ENCODE data around the gene CNOT3. TPM values are rescaled to one million over a fixed set of nuclear protein-coding genes. Genes with fewer than 3 reads are reported as not detected.

The CNOT3 gene
- total and polyA plus RNA-seq, 2 of the 13 experiments (the other 11 are each of a cell fraction or from before 2014, with no cell fraction given), result 4.3 to 5.8 TPM

DNA sequence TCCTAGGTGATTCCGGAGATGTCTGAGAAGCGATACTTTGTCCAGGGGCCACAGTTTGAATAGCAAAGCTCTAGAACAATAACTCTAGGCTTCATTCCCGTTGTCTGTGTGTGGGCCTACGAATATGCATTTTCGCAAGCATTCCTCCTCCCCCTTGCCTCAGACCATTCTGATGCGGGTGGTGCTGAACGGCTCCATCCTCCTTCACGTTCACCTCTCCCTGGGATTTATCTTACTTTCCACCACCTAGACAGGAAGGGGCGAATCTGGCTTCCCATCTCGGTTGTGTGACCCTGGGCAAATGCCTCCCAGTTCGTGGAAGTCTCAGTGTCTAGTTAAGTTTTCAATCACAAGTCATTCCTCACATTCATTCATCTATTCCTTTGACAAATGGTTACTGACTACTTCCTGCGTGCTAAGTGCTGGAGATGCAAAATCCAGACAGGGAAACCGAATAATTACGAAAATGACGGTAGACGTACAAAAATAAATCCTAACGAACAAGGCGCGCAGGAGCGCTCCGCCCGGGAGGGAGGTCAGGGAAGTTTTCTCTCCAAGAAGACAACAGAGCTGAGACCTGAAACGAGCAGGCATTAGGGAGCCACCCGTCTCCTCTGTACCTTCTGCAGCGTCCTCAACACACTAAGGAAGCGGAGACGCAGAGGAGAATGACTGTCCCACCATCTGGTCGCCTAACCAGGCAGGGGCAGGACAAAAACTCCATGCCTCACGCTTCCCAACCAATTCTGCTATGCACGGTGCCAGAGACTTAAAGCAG lies 1.3 kb upstream of the CNOT3 start (continued):
- TF ChIP-seq PHF21A (CRISPR knock-in tag; IDR thresholded peaks at IDR 0.05), result no peak
- TF ChIP-seq NKX3-1 (CRISPR knock-in tag; IDR thresholded peaks at IDR 0.05), result no peak
- no peak for TF ChIP-seq ZNF710 (CRISPR knock-in tag; IDR thresholded peaks at IDR 0.05; ENCODE audit: borderline replicate concordance)
- TF ChIP-seq ELF1 (CRISPR knock-in tag; IDR thresholded peaks at IDR 0.05), result no peak
- TF ChIP-seq GABPB1 (CRISPR knock-in tag; IDR thresholded peaks at IDR 0.05), result no peak
- TF ChIP-seq ZKSCAN8 (CRISPR knock-in tag; IDR thresholded peaks at IDR 0.05; ENCODE audit: borderline replicate concordance), result no peak
- no peak for TF ChIP-seq ZNF782 (CRISPR knock-in tag; IDR thresholded peaks at IDR 0.05; ENCODE audit: borderline replicate concordance)
- TF ChIP-seq, protein P1, sequence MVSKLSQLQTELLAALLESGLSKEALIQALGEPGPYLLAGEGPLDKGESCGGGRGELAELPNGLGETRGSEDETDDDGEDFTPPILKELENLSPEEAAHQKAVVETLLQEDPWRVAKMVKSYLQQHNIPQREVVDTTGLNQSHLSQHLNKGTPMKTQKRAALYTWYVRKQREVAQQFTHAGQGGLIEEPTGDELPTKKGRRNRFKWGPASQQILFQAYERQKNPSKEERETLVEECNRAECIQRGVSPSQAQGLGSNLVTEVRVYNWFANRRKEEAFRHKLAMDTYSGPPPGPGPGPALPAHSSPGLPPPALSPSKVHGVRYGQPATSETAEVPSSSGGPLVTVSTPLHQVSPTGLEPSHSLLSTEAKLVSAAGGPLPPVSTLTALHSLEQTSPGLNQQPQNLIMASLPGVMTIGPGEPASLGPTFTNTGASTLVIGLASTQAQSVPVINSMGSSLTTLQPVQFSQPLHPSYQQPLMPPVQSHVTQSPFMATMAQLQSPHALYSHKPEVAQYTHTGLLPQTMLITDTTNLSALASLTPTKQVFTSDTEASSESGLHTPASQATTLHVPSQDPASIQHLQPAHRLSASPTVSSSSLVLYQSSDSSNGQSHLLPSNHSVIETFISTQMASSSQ (IDR thresholded peaks at IDR 0.05; ENCODE audit: low read depth), result no peak
- TF ChIP-seq, protein P1 (CRISPR knock-in tag; IDR thresholded peaks at IDR 0.05; ENCODE audit: borderline replicate concordance), result no peak; the same call in 1 of the 2 replicates
- TF ChIP-seq ZNF331 (CRISPR knock-in tag; IDR thresholded peaks at IDR 0.05), result no peak
- TF ChIP-seq ZNF253 (CRISPR knock-in tag; IDR thresholded peaks at IDR 0.05; ENCODE audit: borderline replicate concordance), result no peak
- TF ChIP-seq, protein P2, sequence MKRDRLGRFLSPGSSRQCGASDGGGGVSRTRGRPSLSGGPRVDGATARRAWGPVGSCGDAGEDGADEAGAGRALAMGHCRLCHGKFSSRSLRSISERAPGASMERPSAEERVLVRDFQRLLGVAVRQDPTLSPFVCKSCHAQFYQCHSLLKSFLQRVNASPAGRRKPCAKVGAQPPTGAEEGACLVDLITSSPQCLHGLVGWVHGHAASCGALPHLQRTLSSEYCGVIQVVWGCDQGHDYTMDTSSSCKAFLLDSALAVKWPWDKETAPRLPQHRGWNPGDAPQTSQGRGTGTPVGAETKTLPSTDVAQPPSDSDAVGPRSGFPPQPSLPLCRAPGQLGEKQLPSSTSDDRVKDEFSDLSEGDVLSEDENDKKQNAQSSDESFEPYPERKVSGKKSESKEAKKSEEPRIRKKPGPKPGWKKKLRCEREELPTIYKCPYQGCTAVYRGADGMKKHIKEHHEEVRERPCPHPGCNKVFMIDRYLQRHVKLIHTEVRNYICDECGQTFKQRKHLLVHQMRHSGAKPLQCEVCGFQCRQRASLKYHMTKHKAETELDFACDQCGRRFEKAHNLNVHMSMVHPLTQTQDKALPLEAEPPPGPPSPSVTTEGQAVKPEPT (CRISPR knock-in tag; IDR thresholded peaks at IDR 0.05; ENCODE audit: low read depth), result no peak
- TF ChIP-seq MAFG (CRISPR knock-in tag; IDR thresholded peaks at IDR 0.05), result no peak
- TF ChIP-seq MAZ (IDR thresholded peaks at IDR 0.05; ENCODE audit: borderline replicate concordance, low read depth, low read length), result no peak
- no peak for TF ChIP-seq MAZ (CRISPR knock-in tag; IDR thresholded peaks at IDR 0.05; ENCODE audit: low read depth)
- no peak for TF ChIP-seq ZBTB42 (CRISPR knock-in tag; IDR thresholded peaks at IDR 0.05)
- TF ChIP-seq POGK (CRISPR knock-in tag; conservative IDR thresholded peaks at IDR 0.05), result no peak
- TF ChIP-seq CBFB (CRISPR knock-in tag; IDR thresholded peaks at IDR 0.05), result no peak

Measured in HepG2 (cell line).